SHP77 (cell line): ENCODE data around the gene RTCA.
"Not testable (repeated sequence)": the region's sequence is repeated elsewhere in the genome, so short reads cannot be mapped to it uniquely, and the experiment has no call there.

ENCODE experiments used
- DNase-seq, 2 experiments: peaks; one replicate each; lab custom pipeline; 2025; lab: John Stamatoyannopoulos, UW

RTCA gene

GRCh38 chr1:100265931-100266740 lies at the start of gene RTCA:
Gene RTCA (plus strand): TSS chr1:100266216. CDS start chr1:100266376, 160 bp downstream.
- peak; percentile 83 to 92 for DNase-seq

- no peak for DNase-seq
Measured at GRCh38 chr1:100217834-100218233, 48.2 kb upstream of the RTCA start.

GRCh38 chr1:100219457-100219856 lies 46.6 kb upstream of the RTCA start:
- no peak for DNase-seq

GRCh38 chr1:100219883-100220282 lies 46.1 kb upstream of the RTCA start:
- no peak for DNase-seq

GRCh38 chr1:100222428-100222827 lies 43.6 kb upstream of the RTCA start:
- DNase-seq: no peak

- DNase-seq: no peak
Measured at GRCh38 chr1:100229681-100230443, 36.2 kb upstream of the RTCA start.

- no peak for DNase-seq
Measured at GRCh38 chr1:100230765-100231164, 35.3 kb upstream of the RTCA start.

- DNase-seq: no peak
Measured at GRCh38 chr1:100231721-100232120, 34.3 kb upstream of the RTCA start.

GRCh38 chr1:100232156-100232555 lies 33.9 kb upstream of the RTCA start:
- DNase-seq: no peak

- not testable (repeated sequence) for DNase-seq
Measured at GRCh38 chr1:100233566-100233965, 32.5 kb upstream of the RTCA start.

GRCh38 chr1:100234432-100234831 lies 31.6 kb upstream of the RTCA start:
- DNase-seq: no peak

- DNase-seq: no peak
Measured at GRCh38 chr1:100237091-100237490, 28.9 kb upstream of the RTCA start.

- DNase-seq: no peak
Measured at GRCh38 chr1:100239961-100240360, 26.1 kb upstream of the RTCA start.

- no peak for DNase-seq
Measured at GRCh38 chr1:100240631-100241030, 25.4 kb upstream of the RTCA start.

GRCh38 chr1:100246738-100247137 lies 19.3 kb upstream of the RTCA start:
- DNase-seq: no peak

GRCh38 chr1:100249155-100249536 lies 16.9 kb upstream of the RTCA start:
- no peak for DNase-seq

GRCh38 chr1:100249537-100250257 lies 16.3 kb upstream of the RTCA start, which contains the start of gene DBT:
Gene DBT (minus strand): TSS chr1:100249834. CDS start chr1:100249820, 14 bp downstream.
- peak; percentile 95 to 97 for DNase-seq

GRCh38 chr1:100250264-100250663 lies 15.8 kb upstream of the RTCA start:
- DNase-seq: no peak

- DNase-seq: no peak
Measured at GRCh38 chr1:100250807-100251206, 15.2 kb upstream of the RTCA start.

GRCh38 chr1:100252901-100253300 lies 13.1 kb upstream of the RTCA start:
- DNase-seq: no peak

GRCh38 chr1:100253552-100253951 lies 12.5 kb upstream of the RTCA start:
- DNase-seq: no peak

GRCh38 chr1:100256273-100256672 lies 9.7 kb upstream of the RTCA start:
- not testable (repeated sequence) for DNase-seq
